ENCODE results near the gene ARG2.

Gene ARG2

GRCh38 chr14:67619446-67620216 lies at the start of gene ARG2:
Gene ARG2, plus strand, starts transcription at chr14:67619920. Its CDS starts 58 bp downstream, at chr14:67619978.
- peak; percentile 97 for DNase-seq

- DNase-seq = no peak
These were observed 49.3 kb upstream of the ARG2 start for GRCh38 chr14:67570453-67570852.

- peak; percentile 28 for DNase-seq
These were observed 48.3 kb upstream of the ARG2 start for GRCh38 chr14:67571275-67571990.

- DNase-seq = no peak
These were observed 47.8 kb upstream of the ARG2 start for GRCh38 chr14:67571991-67572323.

GRCh38 chr14:67572608-67573007 lies 47.1 kb upstream of the ARG2 start:
- no peak for DNase-seq

- no peak for DNase-seq
These were observed 46.3 kb upstream of the ARG2 start for GRCh38 chr14:67573228-67574010.

- no peak for DNase-seq
These were observed 45.6 kb upstream of the ARG2 start for GRCh38 chr14:67574156-67574555.

- DNase-seq = no peak
These were observed 44.9 kb upstream of the ARG2 start for GRCh38 chr14:67574806-67575205.

GRCh38 chr14:67575684-67576083 lies 44.0 kb upstream of the ARG2 start:
- DNase-seq = no peak

- DNase-seq = no peak
These were observed 43.3 kb upstream of the ARG2 start for GRCh38 chr14:67576216-67576955.

- no peak for DNase-seq
These were observed 42.4 kb upstream of the ARG2 start for GRCh38 chr14:67577181-67577808.

- no peak for DNase-seq
These were observed 41.6 kb upstream of the ARG2 start for GRCh38 chr14:67577909-67578749.

- DNase-seq = no peak
These were observed 40.7 kb upstream of the ARG2 start for GRCh38 chr14:67579040-67579439.

- no peak for DNase-seq
These were observed 40.1 kb upstream of the ARG2 start for GRCh38 chr14:67579636-67580035.

- DNase-seq = no peak
These were observed 39.2 kb upstream of the ARG2 start for GRCh38 chr14:67580336-67581171.

- no peak for DNase-seq
These were observed 38.1 kb upstream of the ARG2 start for GRCh38 chr14:67581643-67582042.

GRCh38 chr14:67582061-67582460 lies 37.7 kb upstream of the ARG2 start:
- no peak for DNase-seq

- DNase-seq = peak; percentile 42
These were observed 35.7 kb upstream of the ARG2 start for GRCh38 chr14:67583711-67584644.

- no peak for DNase-seq
These were observed 34.7 kb upstream of the ARG2 start for GRCh38 chr14:67584978-67585377.

Measured in NCI-H146 (cell line).